GM19328 (cell line): ENCODE measurements around the gene NCAPD3.

ENCODE experiments used
- ATAC-seq: cut with Tn5 transposase; IDR thresholded peaks from one replicate; pipeline ENCODE4 v1.9.1; 2021; ENCODE audit warnings: mild to moderate bottlenecking, moderate library complexity; ENCODE audit not compliant: unreplicated experiment

NCAPD3 gene

DNA sequence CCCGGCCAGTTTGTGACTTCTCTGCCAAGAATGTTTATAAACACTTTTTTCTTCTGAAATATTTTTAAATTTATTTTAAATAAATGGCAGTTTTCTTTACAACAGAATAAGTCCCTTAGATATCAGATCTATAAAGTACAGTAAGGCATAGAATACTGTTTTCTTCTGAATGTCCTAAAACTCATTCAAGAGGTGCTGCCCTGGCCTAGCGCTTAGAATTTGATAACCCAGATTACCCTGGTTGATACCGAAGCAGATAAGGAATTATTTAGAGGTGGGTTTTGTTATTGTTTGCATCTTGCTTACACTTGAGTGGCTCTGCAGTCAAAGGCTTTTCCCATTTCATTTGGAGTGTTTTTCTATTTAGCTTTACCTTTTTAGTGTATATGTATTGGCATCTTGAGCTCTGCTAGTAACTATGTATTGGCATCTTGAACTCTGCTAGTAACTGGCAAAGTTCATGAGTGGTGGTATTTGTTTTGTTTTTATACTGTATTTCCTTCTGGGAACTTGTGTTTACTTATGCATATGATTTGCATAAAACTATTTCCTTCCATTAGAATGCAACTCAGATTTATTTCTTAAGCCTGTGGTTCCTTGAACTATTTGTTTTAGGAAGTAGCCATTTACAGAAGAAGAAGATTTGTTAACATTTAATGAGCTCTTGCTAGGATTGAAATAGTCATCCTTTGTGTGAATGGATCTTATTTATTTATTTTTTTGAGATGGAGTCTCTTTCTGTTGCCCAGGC lies 30.8 kb upstream of the NCAPD3 start:
- ATAC-seq, result no peak

DNA sequence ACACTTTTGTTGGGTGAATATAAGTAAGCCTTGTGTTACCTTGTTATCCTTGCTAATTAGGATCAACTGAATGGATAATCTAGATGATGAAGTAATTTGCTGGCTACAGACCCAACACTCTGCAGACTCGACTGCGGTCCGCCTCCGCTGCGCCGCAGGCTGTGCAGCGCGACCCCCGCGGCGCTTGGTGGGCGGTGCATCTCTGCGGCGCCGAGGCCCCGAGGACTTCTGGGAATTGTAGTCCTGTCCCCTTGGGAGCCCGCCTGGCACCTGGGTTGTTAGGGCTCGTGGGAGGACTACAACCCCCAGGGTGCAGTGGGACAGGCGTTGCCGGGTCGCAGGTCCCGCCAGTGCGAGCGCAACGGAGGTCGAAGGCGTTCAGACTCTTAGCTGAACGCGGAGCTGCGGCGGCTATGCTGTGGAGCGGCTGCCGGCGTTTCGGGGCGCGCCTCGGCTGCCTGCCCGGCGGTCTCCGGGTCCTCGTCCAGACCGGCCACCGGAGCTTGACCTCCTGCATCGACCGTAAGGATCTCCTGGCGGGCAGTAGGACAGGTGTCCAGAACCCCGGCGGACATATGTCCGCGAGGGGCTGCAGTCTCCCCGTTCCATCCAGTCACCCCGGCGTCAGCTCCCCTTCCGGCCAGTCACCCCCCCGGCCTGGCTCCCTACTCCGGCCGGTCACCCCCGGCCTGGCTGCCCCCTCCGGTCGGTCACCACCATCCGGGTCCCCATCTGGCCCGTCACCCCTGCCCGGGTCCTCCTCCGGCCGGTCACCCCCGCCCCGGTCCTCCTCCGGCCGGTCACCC lies 29.6 kb upstream of the NCAPD3 start, which contains the start of the genes ACAD8 and THYN1:
Gene ACAD8, plus strand, starts transcription at position 381 of the 806 bp plus-strand sequence. Its CDS starts 33 bp downstream, at position 414.
Gene THYN1, minus strand, starts transcription at position 165 of the 806 bp plus-strand sequence. CDS start 470 bp downstream, outside the sequence.
- peak; percentile 99 for ATAC-seq

DNA sequence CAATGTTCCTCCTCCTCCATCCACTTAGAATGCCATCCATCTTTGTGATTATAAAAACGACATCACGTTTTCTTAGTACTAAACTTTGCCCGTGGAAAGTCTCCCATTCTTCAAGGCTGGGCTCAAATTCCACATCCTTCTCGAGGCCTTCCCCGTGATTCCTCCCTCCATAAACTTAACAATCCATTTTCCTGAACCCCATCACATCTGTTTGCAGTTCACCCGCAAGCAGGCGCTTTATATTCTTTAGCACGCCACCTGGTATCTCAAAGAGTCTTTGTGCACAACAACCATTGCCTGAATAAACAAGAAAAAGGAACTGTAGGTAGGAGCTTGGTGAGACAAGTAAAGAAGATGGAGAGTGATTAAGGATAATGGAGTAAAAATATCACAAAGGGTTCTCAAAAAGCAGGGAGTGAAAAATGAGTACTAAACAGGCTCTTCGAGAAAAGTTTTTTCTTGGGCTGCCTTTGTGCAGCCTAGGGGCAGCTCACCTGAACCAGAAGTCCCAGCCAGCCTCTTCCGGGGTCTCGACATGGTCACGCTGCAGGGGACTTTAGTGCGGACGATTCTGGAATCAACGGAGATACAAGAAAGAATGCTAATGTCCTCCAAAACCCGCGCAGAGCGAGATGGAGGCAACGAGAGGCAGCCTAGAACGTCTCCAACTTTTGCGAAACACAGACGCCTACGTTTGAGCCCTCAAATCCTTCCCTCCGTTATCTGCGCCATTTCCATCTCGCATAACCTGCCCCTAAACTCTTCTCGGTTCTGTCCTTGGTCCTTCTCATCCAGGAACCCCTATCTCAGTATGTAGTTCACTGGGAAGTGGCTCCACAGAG lies 28.8 kb upstream of the NCAPD3 start:
- peak; percentile 26 for ATAC-seq

DNA sequence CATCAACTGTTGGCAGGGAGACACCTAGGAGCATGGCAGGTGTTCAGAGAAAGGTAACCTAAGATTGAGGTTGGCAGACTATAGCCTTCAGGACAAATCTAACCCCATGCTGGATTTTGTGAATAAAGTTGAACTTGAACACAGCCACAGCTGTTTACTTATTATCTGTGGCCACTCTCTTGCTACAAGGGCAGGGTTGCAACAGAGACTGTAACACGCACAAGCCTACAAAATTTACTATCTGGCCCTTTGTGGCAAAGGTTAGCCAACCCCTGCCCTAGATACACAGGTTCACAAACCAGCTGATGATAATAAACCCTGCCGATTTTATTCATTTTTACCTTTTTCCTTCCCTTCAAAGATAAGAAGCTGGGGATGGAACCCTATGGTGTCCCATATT lies 26.9 kb upstream of the NCAPD3 start:
- ATAC-seq, result no peak

DNA sequence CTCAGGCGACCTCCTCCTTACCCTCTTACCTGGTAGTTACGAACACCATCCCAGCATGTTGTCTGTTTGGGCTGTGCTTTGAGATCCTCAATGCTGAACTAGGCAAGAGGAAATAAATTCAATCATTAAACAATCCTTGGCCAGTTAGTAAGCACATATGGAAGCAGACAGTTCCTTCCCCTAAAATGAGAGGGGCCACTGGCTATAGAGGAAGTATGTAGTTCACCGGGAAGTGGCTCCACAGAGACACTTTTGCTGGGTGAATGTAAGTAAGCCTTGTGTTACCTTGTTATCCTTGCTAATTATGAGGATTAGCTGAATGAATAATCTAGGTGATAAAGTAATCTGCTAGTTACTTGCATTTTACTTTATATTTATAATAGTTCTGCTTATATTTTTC lies 26.5 kb upstream of the NCAPD3 start:
- ATAC-seq, result no peak

DNA sequence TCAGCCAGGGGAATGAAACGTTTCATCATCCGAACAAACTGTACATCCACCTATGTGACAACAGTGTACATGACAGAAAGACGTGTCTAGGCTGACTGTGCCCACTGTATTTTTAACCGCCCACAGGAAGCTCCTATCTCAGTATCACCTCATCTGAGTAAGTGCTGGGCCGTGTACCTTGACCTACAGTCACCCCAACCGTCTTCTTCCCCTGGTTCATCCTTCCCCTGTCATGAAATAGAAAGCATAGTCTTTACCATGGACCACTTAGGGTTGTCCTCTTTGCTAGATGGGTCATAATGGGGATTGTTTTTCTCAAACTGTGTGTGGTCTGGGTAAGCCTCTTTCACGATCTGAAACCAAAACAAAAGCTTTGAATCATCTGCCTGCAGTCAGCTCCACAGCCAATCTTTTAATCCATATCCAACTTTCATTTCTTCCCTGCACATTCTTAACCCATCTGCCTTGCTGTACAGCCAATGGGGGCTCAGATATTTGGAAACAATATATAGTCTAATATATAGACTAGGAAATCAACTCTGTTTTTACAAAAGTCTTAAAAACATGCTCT lies 25.2 kb upstream of the NCAPD3 start:
- no peak for ATAC-seq

DNA sequence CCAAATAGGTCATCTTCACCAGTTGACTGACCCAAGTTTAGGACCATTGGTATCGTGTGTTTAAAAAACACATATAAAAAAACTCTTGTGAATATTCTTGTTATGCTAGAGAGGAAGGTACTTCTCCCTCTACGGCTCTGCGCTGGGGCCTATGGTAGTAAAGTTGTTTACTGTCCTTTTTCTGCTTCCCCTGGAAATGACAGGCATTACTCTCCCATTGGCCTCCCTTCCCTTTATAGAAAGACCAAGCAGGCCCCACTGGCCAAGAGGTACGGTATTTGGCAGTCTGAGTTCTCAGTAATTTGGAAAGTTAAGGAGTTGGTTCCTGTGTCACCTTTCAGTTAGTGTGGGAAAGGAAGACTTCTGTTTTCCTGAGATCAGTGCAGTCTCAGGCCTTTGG lies 22.9 kb upstream of the NCAPD3 start:
- no peak for ATAC-seq

DNA sequence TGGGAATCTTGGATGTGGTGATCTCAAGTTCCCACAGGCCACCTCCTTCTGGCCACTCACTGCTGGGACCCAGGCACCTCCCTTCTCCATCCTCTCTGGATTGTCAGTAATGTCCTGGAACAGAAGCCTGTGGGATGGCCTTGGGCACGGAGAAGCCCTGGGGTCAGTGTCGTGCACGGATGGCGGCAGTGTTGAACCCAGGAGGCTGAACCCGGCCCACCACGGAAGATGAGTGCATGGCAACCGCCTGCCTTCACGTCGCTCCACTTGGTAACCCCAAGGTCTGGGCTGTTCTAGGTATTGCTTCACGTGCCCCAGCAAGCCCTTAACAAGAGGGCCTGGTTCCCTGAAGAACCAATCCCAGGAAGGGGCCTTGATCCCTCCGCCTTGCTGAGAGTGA lies 22.3 kb upstream of the NCAPD3 start:
- no peak for ATAC-seq

DNA sequence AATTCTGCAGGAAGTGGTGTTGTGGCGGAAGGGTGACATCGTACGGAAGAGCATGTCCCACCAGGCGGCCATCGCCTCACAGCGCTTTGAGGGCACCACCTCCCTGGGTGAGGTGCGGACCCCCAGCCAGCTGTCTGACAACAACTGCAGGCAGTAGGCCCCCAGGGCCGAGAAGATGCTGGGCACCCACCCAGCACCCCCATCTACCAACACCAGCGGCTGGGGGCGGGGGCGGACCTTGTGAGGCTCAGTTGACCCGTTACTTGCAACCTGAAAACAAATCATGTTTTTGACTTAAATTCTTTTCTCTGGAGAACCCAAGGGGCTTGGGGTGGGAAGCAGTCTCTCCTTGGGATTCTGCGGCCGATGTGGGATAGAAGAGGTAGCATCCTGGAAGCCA lies 21.7 kb upstream of the NCAPD3 start:
- no peak for ATAC-seq

DNA sequence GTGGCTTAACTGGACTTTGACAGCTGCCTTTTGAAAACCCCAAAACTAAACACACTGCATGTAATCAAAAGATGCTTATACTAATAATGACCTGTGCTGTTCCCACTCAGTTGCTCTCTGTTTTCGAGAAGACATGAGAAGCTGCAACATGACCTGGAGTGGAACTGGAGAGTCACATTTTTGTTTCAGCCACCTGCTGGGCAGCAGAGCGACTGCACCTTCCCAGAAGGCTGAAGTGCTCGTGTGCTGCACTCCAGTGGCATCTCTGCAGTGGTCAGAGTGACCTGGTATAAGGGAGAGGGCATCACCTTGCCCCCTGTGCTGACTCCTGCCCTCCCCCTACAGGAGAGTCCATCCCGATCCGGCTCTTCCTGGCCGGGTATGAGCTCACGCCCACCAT lies 20.8 kb upstream of the NCAPD3 start:
- no peak for ATAC-seq

DNA sequence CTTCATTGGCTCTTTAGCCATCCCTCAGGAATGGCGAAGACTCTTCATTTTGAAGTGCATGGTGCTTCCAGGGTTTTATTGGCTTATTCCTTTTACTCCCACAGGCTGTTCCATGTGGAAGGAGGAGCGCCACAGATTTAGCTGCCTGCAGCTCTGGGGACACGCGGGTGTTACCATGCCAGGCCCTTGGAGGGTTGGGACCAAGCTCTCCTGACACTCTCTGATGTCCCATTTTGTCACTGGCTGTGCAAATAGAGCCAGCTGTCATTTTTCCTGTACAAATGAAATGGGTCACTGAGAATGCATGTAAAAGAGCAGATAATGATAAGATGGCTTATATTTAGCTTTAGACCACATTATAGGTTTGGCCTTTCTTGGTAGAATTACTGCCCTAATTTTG lies 20.1 kb upstream of the NCAPD3 start:
- no peak for ATAC-seq

DNA sequence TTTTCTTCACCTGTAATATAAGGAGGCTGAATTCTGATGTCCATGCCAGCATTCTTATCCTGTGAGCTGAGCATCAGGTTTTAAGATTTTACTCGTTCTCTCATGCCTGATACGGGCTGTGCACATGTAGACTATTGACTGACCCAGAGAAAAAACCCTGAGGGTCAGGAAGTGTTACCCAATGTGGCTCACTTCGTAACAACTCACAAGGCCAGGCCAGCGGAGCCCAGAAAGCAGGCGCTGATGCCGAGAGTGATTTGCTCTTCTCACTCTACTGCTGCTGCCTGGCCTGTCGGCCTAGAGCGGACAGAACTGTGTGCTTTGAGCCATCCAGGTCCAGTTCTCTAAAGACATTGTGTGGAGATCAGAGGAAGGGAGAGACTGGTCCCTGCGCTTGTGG lies 18.6 kb upstream of the NCAPD3 start:
- ATAC-seq, result no peak

DNA sequence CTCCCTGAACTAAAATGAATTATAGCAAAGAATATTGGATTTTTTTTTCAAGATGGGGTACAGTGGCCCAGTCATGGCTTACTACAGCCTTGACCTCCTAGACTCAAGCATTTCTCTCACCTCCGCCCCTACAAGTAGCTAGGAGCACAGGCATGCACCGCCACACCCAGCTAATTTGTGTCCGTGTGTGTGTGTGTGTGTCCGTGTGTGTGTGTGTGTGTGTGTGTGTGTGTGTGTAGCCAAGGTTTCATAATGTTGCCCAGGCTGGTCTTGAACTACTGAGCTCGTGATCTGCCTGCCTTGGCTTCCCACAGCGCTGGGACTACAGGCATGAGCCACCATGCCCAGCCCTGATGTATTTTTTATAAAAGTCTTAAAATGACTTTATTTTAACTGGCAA lies 16.8 kb upstream of the NCAPD3 start:
- no peak for ATAC-seq

DNA sequence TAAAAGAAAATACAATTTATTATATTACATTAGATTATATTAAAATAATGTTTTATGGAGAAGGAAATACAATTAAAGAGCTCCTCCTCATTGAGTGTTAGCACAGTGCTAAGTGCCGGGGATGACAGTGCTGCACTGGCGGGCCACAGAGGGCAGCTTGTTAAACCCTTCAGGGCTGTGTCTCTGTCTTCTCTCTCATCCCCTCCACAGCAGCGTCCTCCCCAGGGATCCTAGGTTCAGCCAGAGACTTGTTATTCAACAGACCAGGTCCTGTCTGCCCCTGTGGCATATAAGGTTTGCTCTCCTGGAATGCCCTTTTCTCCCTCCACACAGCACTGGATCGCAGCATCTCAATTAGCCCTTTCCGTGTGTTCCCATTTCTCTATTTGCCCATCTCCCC lies 15.2 kb upstream of the NCAPD3 start:
- ATAC-seq, result no peak

DNA sequence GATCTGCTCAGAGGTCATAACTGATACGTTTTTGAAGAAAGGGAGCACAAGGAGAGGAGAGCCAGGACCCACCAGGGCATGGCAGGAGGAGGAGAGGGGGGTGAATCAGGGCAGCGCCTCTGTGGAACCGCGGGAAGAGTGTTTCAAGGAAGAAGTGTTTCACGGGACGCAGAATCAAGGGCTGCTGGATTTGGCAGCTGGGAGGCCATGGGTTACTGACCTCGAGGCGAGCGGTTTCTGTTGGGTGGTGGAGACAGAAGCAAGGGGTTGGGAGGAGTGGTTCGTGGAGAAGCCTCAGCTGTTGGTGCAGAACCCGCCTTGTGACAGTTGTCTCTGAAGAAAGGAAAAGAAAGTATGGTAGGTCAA lies 13.8 kb upstream of the NCAPD3 start:
- no peak for ATAC-seq

DNA sequence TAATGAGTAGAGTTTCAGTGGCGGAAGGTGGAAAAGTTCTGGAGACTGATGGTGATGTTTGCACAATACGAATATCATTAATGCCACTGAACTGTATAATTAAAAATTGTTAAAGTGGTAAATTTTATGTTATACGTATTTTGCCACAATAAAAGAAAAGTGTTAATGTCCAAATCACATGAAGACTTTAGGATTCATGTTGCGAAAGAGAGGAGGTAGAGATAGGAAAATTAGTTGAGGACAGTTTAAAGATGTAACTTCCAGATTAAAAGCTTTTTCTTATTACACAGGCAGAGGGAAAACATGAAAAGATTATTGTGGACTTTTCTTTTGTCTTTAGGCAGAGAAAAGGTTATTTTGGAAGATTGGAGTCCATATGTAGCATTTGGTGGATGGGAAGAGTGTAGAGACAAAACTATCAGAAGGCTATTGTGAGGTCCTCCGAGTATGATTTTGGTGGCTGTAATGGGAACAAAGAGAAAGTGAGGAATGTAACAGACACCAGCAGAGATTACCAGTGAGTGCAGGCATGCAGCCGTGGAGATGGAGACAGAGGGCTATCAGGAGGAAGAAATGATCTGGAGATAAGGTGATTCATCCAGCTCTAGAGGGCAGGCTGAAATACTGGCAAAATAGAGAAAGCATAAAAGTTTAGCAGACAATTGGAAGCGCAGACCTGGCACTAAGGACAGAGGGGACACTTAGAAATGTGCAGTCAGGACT lies 13.2 kb upstream of the NCAPD3 start:
- ATAC-seq, result no peak

DNA sequence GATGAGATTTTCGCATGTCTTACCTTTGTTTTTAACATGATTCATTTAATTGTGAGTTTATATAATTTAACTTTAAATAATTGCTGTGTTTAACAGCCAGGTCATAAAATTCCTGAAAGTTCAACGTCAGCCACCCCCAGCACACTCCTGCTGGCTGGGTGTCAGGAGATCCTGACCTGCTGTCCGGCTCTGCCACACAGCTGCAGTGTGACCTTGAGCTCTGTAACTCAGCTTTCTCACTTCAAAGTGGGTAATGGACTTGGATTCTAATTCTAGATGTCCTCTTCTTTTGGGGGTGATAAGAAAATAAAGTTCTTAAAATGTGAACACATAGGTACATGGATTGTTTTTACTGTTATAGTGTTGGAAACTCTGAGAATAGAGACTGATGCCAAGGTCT lies 11.6 kb upstream of the NCAPD3 start:
- ATAC-seq, result no peak

DNA sequence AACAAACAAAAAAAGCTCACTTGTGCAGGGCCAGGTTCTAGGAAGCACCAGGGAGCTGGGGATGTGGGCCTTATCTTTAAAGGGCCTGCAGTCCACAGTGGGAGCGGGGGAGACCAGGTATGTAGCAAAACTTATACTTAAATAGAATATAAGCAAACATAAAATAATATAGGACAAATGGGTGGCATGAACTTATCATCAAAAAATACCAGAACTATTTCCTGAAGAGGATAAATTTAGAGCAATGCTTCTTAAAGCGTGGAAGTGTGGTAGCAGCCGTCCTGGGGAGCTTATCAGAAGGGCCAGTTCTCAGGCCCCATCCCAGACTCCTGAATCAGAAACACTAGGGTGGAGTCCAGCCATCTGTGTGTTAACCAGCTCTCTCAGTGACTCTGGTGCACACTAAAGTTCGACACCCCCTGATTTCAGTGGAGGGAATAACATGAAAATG lies 10.0 kb upstream of the NCAPD3 start:
- ATAC-seq, result no peak

DNA sequence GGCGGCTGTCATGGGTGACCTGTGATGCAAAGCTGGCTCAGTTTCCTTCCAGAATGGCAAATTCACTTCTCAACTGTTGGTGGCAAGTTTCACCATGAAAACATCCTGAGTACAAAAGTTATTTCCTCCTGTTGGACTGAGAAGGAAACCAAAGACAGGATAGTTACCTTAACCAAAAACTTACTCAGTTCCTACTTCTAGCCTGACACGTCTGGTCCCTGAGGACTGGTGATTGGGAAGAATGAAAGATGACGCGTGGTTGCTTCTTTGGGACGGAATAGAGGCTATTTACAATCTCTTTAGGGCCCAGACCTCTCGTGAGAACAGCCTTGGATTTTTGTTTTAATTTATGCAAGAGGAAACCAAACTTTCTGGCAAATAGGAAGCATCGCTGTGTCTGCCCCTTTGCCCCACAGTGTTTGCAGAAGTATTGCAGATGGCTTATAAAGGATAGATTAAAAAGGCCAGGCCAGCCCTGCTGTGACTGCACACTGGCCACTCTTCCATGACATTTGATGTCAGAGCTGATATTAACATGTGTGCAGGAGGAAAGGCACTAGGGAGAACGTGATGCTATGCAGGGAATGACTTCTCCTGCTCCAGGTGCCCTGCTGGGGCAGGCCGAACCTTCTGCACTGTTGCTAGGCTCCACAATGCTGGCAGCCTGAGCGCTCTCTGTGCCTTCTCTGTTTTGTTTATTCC lies 8.3 kb upstream of the NCAPD3 start:
- ATAC-seq, result no peak

DNA sequence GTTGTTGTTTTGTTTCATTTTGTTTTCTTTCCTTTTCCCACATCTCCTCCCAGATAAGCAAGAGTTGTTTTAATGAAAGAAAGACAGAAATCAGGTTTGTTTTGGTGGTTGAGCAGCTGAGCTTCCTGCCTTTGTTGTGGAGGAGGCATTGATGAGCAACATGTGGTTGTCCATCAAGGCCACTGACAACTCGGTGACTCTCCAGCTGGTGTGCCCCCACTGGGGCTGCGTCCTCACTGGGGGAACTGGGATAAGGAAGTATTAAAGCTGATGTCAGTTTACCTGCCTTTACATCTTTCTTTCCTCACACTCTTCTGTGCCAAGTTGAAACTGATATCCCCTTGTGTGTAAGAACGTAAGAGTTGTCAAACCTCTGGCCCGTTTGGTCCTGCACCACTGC lies 6.6 kb upstream of the NCAPD3 start:
- ATAC-seq, result no peak
